GM23248 (cell line): ENCODE results near the gene MAGEA4. TPM values are rescaled to one million over a fixed set of nuclear protein-coding genes. Genes with fewer than 3 reads are reported as not detected.

Experiments
- DNase-seq: peaks from one replicate; pipeline ENCODE4 v3.0.0-alpha.2; 2015
- H2AFZ ChIP-seq: fragments of 200-600 bp; sonication (generic); 2 replicates; pipeline ENCODE4 v1.6.1; 2016; ENCODE audit warnings: antibody characterized with exemption
- H3F3A ChIP-seq: fragments of 200-600 bp; sonication (generic); 2 replicates; pipeline ENCODE4 v1.6.1; 2016; ENCODE audit warnings: mild to moderate bottlenecking, antibody characterized with exemption, mixed run types; ENCODE audit not compliant: insufficient read depth
- H3K27ac ChIP-seq: fragments of 200-600 bp; sonication (generic); 2 replicates; pipeline ENCODE4 v1.5.1; 2016; ENCODE audit warnings: mild to moderate bottlenecking
- H3K27me3 ChIP-seq: fragments of 200-600 bp; sonication (generic); replicated peaks from 2 replicates; pipeline ENCODE4 v1.6.1; 2016; ENCODE audit warnings: mild to moderate bottlenecking; ENCODE audit not compliant: insufficient read depth
- H3K36me3 ChIP-seq: fragments of 200-600 bp; sonication (generic); 2 replicates; pipeline ENCODE4 v1.6.1; 2016; ENCODE audit warnings: low read depth, mild to moderate bottlenecking
- H3K4me1 ChIP-seq: fragments of 200-600 bp; sonication (generic); 2 replicates; pipeline ENCODE4 v1.6.1; 2016; ENCODE audit warnings: mild to moderate bottlenecking; ENCODE audit not compliant: insufficient read depth
- H3K4me2 ChIP-seq: fragments of 200-600 bp; sonication (generic); one replicate; pipeline ENCODE4 v1.6.1; 2016; ENCODE audit warnings: mild to moderate bottlenecking; ENCODE audit not compliant: unreplicated experiment
- H3K4me3 ChIP-seq: fragments of 200-600 bp; sonication (generic); 2 replicates; pipeline ENCODE4 v1.5.1; 2016; ENCODE audit warnings: mild to moderate bottlenecking
- H3K79me2 ChIP-seq: fragments of 200-600 bp; sonication (generic); 2 replicates; pipeline ENCODE4 v1.6.1; 2016; ENCODE audit warnings: mild to moderate bottlenecking; ENCODE audit not compliant: insufficient read depth
- H3K9ac ChIP-seq: fragments of 200-600 bp; sonication (generic); 2 replicates; pipeline ENCODE4 v1.6.1; 2016; ENCODE audit warnings: mild to moderate bottlenecking
- H3K9me2 ChIP-seq: fragments of 200-600 bp; sonication (generic); 2 replicates; pipeline ENCODE4 v1.6.1; 2016; ENCODE audit warnings: mixed run types, mild to moderate bottlenecking, moderate library complexity; ENCODE audit not compliant: insufficient read depth
- H3K9me3 ChIP-seq: fragments of 200-600 bp; sonication (generic); one replicate; pipeline ENCODE4 v1.6.1; 2017; ENCODE audit warnings: low read depth
- H4K20me1 ChIP-seq: fragments of 200-600 bp; sonication (generic); 2 replicates; pipeline ENCODE4 v1.6.0; 2016; ENCODE audit not compliant: insufficient read depth
- EZH2 ChIP-seq: fragments of 200-600 bp; sonication (generic); IDR thresholded peaks from 2 replicates; pipeline ENCODE4 v1.6.1; 2018; ENCODE audit warnings: antibody characterized with exemption, mild to moderate bottlenecking; ENCODE audit not compliant: insufficient read depth, poor library complexity, severe bottlenecking
- EZH2phosphoT487 ChIP-seq: fragments of 200-600 bp; sonication (generic); IDR thresholded peaks from 2 replicates; pipeline ENCODE4 v1.6.1; 2018; ENCODE audit warnings: antibody characterized with exemption, moderate library complexity, mild to moderate bottlenecking, low read depth; ENCODE audit not compliant: insufficient read depth
- WGBS, 2 experiments: methylation state at CpG; one replicate each; pipeline ENCODE4 v1.1.6; 2015 to 2017; ENCODE audit warnings: low lambda C conversion rate in 2 of 2, low coverage in 1 of 2; ENCODE audit errors: missing lambda C conversion rate in 2 of 2; 5-methylcytosine and 5-hydroxymethylcytosine counted together
- in situ Hi-C: fragments of 300-500 bp; cut with MboI; formaldehyde crosslinking; loops from 2 replicates; pipeline ENCODE4 v1.15.0; 2020
- polyA plus RNA-seq: library from polyadenylated mRNA; unstranded; fragments of >200 nt; fragmentation: Nextera tagmentation; extraction: Ambion mirVana; gene quantifications from 2 replicates; pipeline ENCODE4 v1.2.1, GENCODE V29; 2016
- total RNA-seq: library from RNA; depleted of rRNA; stranded (reverse); fragments of >200 nt; shearing (Covaris generic); gene quantifications from 2 replicates; pipeline ENCODE4 v1.2.3, GENCODE V29; 2014

Gene MAGEA4
- total and polyA plus RNA-seq, 2 experiments from 2014 or later: not detected

- no peaks in the 10 kb centered on the region for H3K27me3 ChIP-seq
- no peak overlapping the region for H3K9ac ChIP-seq
- H3K4me1 ChIP-seq: no peaks in the 10 kb centered on the region
- 94 to 95% methylated on average over 3 to 10 of the region's 12 CpGs for WGBS, 2 experiments
- no peaks in the 10 kb centered on the region for H4K20me1 ChIP-seq
- H3K4me3 ChIP-seq: no peak overlapping the region
- no peak for DNase-seq
- H3K27ac ChIP-seq: no peak overlapping the region
- H3K9me3 ChIP-seq: no peaks in the 10 kb centered on the region
- in situ Hi-C loops: no loop called here
- H3K79me2 ChIP-seq: no peaks in the 10 kb centered on the region
- no peak overlapping the region for H2AFZ ChIP-seq
- H3F3A ChIP-seq: no peaks in the 10 kb centered on the region
- no peak for TF ChIP-seq EZH2phosphoT487
- no peak for TF ChIP-seq EZH2
- no peak overlapping the region for H3K4me2 ChIP-seq
- no peaks in the 10 kb centered on the region for H3K36me3 ChIP-seq
- H3K9me2 ChIP-seq: no peaks in the 10 kb centered on the region
Observed at GRCh38 chrX:151920101-151920500, 7.4 kb downstream of the MAGEA4 start.

DNA sequence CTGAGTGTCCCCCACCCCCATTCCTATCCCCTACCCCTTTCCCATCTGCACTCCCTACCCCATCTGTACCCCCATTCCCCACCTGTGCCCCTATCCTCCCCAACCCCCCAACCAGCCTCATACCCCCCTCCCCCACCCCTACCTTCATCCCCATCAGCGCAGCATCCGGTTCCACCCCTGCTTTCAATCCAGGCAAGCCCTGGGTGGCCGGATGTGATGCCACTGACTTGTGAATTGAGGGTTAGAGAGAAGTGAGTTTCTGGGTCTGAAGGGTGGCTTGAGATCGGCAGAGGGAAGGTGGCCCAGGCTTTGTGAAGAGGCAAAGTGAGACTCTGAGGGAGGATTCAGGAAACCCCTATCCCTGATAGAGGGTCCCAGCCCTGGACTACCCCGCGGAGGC, 7.8 kb downstream of the MAGEA4 start:
- no peaks in the 10 kb centered on the region for H4K20me1 ChIP-seq
- no peak overlapping the region for H3K4me3 ChIP-seq
- H3K79me2 ChIP-seq: no peaks in the 10 kb centered on the region
- WGBS, 2 experiments: 47 to 60% methylated on average over 3 to 4 of the region's 6 CpGs
- in situ Hi-C loops: no loop called here
- no peak overlapping the region for H3K4me2 ChIP-seq
- no peaks in the 10 kb centered on the region for H3F3A ChIP-seq
- TF ChIP-seq EZH2phosphoT487: no peak
- TF ChIP-seq EZH2: no peak
- H3K27me3 ChIP-seq: no peaks in the 10 kb centered on the region
- no peak overlapping the region for H3K9ac ChIP-seq
- H3K9me2 ChIP-seq: no peaks in the 10 kb centered on the region
- H3K9me3 ChIP-seq: no peaks in the 10 kb centered on the region
- no peak overlapping the region for H3K27ac ChIP-seq
- no peaks in the 10 kb centered on the region for H3K36me3 ChIP-seq
- no peak for DNase-seq
- H3K4me1 ChIP-seq: no peaks in the 10 kb centered on the region
- H2AFZ ChIP-seq: no peak overlapping the region

DNA sequence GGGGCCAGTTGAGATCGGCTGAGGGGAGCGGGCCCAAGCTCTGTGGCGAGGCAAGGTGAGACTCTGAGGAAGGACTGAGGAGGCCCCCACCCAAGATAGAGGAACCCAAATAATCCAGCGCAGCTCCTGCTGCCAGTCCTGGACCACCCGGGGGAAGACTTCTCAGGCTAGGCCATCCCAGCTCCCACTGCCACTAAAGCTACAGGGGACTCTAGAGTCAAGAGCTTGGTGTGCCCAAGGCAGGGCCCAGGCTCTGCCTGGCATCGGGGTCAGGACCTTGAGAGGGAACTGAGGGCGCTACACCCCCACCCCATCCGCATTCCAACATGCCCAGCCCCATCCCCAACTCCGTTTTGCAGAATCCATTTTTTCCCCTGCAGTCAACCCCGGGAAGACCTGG, 8.6 kb downstream of the MAGEA4 start:
- no peaks in the 10 kb centered on the region for H4K20me1 ChIP-seq
- H3K9me3 ChIP-seq: no peaks in the 10 kb centered on the region
- in situ Hi-C loops: no loop called here
- no peaks in the 10 kb centered on the region for H3K79me2 ChIP-seq
- H3K9me2 ChIP-seq: no peaks in the 10 kb centered on the region
- H3K9ac ChIP-seq: no peak overlapping the region
- H3K4me1 ChIP-seq: no peaks in the 10 kb centered on the region
- no peaks in the 10 kb centered on the region for H3K36me3 ChIP-seq
- H2AFZ ChIP-seq: no peak overlapping the region
- H3K27me3 ChIP-seq: no peaks in the 10 kb centered on the region
- 87 to 91% methylated on average over 4 to 10 of the region's 10 CpGs for WGBS, 2 experiments
- H3F3A ChIP-seq: no peaks in the 10 kb centered on the region
- H3K27ac ChIP-seq: no peak overlapping the region
- no peak overlapping the region for H3K4me3 ChIP-seq
- DNase-seq: no peak
- no peak overlapping the region for H3K4me2 ChIP-seq
- TF ChIP-seq EZH2: no peak
- no peak for TF ChIP-seq EZH2phosphoT487

DNA sequence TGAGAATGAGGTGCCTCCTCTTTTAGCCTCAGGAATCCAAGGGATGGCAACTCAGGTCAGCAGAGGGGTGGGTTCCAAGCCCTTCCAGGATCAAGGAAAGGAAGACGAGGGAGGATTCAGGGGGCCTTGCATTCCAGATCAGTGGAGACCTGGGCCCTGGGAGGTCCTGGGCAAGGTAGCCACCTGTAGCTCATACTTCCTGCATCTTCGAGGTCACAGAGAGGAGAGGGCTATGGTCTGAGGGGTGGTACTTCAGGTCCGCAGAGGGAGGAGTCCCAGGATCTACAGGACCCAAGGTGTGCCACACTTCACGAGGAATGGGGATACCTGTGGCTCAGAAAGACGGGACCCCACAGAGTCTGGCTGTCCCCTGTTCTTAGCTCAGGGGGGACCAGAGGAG, 9.2 kb downstream of the MAGEA4 start:
- in situ Hi-C loops: no loop called here
- TF ChIP-seq EZH2 (no peak), EZH2phosphoT487 (no peak)
- H3K9me3 ChIP-seq: no peaks in the 10 kb centered on the region
- H4K20me1 ChIP-seq: no peaks in the 10 kb centered on the region
- H3K4me1 ChIP-seq: no peaks in the 10 kb centered on the region
- H3K79me2 ChIP-seq: no peaks in the 10 kb centered on the region
- no peak overlapping the region for H3K27ac ChIP-seq
- no peaks in the 10 kb centered on the region for H3K36me3 ChIP-seq
- H3K4me2 ChIP-seq: no peak overlapping the region
- no peak overlapping the region for H3K4me3 ChIP-seq
- no peak overlapping the region for H2AFZ ChIP-seq
- no peak for DNase-seq
- no peak overlapping the region for H3K9ac ChIP-seq
- H3F3A ChIP-seq: no peaks in the 10 kb centered on the region
- 64 to 76% methylated on average over 4 of the region's 5 CpGs for WGBS, 2 experiments
- H3K9me2 ChIP-seq: no peaks in the 10 kb centered on the region
- no peaks in the 10 kb centered on the region for H3K27me3 ChIP-seq

GRCh38 chrX:151922692-151923091, 10.0 kb downstream of the MAGEA4 start:
- TF ChIP-seq EZH2phosphoT487 (no peak), EZH2 (no peak)

More at GRCh38 chrX:151922692-151923091, 10.0 kb downstream of the MAGEA4 start:
- H4K20me1 ChIP-seq: no peaks in the 10 kb centered on the region
- H3K27me3 ChIP-seq: no peaks in the 10 kb centered on the region
- no peaks in the 10 kb centered on the region for H3K36me3 ChIP-seq
- H3K27ac ChIP-seq: no peak overlapping the region
- no peaks in the 10 kb centered on the region for H3K9me3 ChIP-seq
- H3K79me2 ChIP-seq: no peaks in the 10 kb centered on the region
- no peak overlapping the region for H3K4me2 ChIP-seq
- no peaks in the 10 kb centered on the region for H3K4me1 ChIP-seq
- WGBS, 2 experiments: 80% methylated on average over 3 of the region's 5 CpGs; no CpG with 5 or more reads in 1 of the 2 experiments
- H3K9ac ChIP-seq: no peak overlapping the region
- in situ Hi-C loops: no loop called here
- no peak for DNase-seq
- no peak overlapping the region for H3K4me3 ChIP-seq
- no peaks in the 10 kb centered on the region for H3F3A ChIP-seq
- H2AFZ ChIP-seq: no peak overlapping the region
- no peaks in the 10 kb centered on the region for H3K9me2 ChIP-seq
